ENCODE results near the gene UBAC1. TPM values are rescaled to one million over a fixed set of nuclear protein-coding genes. Genes with fewer than 3 reads are reported as not detected.

UBAC1 gene
- total and polyA plus RNA-seq, 2 experiments from 2014 or later, result 35.2 to 36.4 TPM

DNA sequence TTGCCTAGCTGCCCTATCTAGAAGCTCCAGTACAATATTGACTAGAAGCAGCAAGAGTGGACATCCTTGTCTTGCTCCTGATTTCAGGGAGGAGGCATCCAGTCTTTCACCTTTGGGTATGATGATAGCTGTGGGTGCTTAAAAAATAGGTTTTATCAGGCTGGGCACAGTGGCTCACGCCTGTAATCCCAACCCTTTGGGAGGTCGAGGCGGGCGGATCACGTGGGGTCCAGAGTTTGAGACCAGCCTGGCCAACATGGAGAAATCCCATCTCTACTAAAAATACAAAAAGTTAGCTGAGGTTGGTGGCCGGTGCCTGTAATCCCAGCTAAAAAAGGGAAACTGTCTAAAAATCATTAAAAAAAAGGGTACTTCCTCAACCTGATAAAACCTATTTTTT lies 51.8 kb downstream of the UBAC1 start:
- Histone ChIP-seq H3K4me1 (ENCODE audit: insufficient read depth) (peaks cover 20% of the 10 kb centered on the region), H3K27ac (no peak overlapping the region), H3K9me2 (replicated peaks; ENCODE audit: insufficient read depth) (no peaks in the 10 kb centered on the region), H3K4me3 (no peak overlapping the region), H3K27me3 (no peaks in the 10 kb centered on the region), H3K79me2 (peaks cover 54% of the 10 kb centered on the region), H3K36me3 (replicated peaks; ENCODE audit: insufficient read depth, low read depth) (no peaks in the 10 kb centered on the region), H2AFZ (no peak overlapping the region), H3K9me3 (ENCODE audit: low read depth) (peaks cover 5% of the 10 kb centered on the region), H3K4me2 (peak overlapping the region; percentile 92), H4K20me1 (ENCODE audit: insufficient read depth, poor library complexity, severe bottlenecking) (peaks cover 22% of the 10 kb centered on the region)
- TF ChIP-seq, protein P1, sequence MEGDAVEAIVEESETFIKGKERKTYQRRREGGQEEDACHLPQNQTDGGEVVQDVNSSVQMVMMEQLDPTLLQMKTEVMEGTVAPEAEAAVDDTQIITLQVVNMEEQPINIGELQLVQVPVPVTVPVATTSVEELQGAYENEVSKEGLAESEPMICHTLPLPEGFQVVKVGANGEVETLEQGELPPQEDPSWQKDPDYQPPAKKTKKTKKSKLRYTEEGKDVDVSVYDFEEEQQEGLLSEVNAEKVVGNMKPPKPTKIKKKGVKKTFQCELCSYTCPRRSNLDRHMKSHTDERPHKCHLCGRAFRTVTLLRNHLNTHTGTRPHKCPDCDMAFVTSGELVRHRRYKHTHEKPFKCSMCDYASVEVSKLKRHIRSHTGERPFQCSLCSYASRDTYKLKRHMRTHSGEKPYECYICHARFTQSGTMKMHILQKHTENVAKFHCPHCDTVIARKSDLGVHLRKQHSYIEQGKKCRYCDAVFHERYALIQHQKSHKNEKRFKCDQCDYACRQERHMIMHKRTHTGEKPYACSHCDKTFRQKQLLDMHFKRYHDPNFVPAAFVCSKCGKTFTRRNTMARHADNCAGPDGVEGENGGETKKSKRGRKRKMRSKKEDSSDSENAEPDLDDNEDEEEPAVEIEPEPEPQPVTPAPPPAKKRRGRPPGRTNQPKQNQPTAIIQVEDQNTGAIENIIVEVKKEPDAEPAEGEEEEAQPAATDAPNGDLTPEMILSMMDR (IDR thresholded peaks at IDR 0.05; ENCODE audit: poor library complexity), result no peak
- TF ChIP-seq EZH2phosphoT487 (IDR thresholded peaks at IDR 0.05; ENCODE audit: low read depth, severe bottlenecking, unreplicated experiment) (no peak), EZH2 (IDR thresholded peaks at IDR 0.05; ENCODE audit: borderline replicate concordance) (no peak)
- DNase-seq (ENCODE audit: low spot score), result no peak
- WGBS (ENCODE audit: low lambda C conversion rate, missing lambda C conversion rate), result 97% methylated on average over 6 of the region's 6 CpGs

DNA sequence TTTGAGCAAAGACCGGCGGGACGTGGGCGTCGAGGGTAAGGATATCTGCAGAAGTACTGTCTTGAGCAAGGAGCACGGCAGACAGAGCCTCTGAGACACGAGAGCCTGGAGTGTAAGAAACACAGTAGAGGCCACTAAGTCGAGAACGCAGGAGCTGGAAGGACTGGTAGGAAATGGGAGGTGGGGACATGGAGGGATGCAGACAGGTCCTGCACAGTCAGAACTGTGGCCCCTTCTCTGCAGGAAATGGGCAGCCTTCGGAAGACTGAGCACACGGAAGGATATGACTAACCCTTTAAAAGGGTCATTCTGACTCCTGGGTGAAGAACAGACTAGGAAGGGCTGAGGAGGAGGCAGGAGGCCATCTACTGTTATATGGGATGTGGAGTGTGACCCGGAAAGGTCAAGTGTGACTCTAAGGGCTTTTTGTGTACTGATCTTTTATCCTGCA lies 52.4 kb downstream of the UBAC1 start:
- Histone ChIP-seq H3K27ac (no peak overlapping the region), H4K20me1 (ENCODE audit: insufficient read depth, poor library complexity, severe bottlenecking) (peaks cover 28% of the 10 kb centered on the region), H3K36me3 (replicated peaks; ENCODE audit: insufficient read depth, low read depth) (no peaks in the 10 kb centered on the region), H3K9me2 (replicated peaks; ENCODE audit: insufficient read depth) (no peaks in the 10 kb centered on the region), H3K9me3 (ENCODE audit: low read depth) (peaks cover 3% of the 10 kb centered on the region), H3K4me3 (peak overlapping the region; percentile 87), H3K27me3 (no peaks in the 10 kb centered on the region), H2AFZ (no peak overlapping the region), H3K4me1 (ENCODE audit: insufficient read depth) (peaks cover 20% of the 10 kb centered on the region), H3K79me2 (peaks cover 60% of the 10 kb centered on the region), H3K4me2 (peak overlapping the region; percentile 92)
- TF ChIP-seq EZH2 (IDR thresholded peaks at IDR 0.05; ENCODE audit: borderline replicate concordance) (no peak), EZH2phosphoT487 (IDR thresholded peaks at IDR 0.05; ENCODE audit: low read depth, severe bottlenecking, unreplicated experiment) (no peak)
- TF ChIP-seq, protein P1 (IDR thresholded peaks at IDR 0.05; ENCODE audit: poor library complexity), result no peak
- no peak for DNase-seq (ENCODE audit: low spot score)
- WGBS (ENCODE audit: low lambda C conversion rate, missing lambda C conversion rate), result 91% methylated on average over 12 of the region's 12 CpGs

DNA sequence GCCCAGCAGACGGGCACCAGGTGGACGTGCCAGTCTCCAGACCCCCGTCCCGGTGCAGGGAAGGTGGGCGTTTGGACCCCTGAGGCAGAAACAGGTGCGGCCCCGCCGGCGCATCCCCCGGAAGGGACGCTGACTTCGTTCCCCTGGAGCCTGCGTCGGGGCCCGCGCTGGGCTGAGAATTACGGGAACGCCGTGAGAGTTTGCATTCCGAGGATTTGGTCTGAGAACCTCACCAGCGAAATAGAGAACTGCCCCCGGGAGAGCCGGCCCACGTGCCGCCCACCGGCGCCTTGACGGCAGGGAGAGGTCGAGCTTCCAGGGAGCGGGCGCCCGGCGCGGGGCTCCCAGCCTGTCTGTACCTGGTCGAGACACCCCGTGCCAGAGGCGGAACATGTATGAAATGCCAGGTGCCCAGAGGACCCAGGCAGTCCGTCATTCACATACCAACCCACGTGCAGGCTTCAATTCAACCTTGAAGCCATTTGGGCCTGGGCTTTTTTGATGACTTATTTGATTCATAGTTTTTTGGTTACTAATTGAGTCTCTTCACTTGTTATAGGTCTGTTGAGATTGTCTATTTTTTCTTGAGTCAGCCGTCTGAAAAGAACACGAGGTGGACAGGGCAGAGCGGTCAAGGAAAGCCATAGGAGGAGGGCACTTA lies 53.0 kb downstream of the UBAC1 start:
- peak overlapping the region; percentile 80 for H3K27ac ChIP-seq
- TF ChIP-seq, protein P1 (IDR thresholded peaks at IDR 0.05; ENCODE audit: poor library complexity), result no peak
- TF ChIP-seq EZH2phosphoT487 (IDR thresholded peaks at IDR 0.05; ENCODE audit: low read depth, severe bottlenecking, unreplicated experiment) (no peak), EZH2 (IDR thresholded peaks at IDR 0.05; ENCODE audit: borderline replicate concordance) (no peak)
- H3K36me3 ChIP-seq (replicated peaks; ENCODE audit: insufficient read depth, low read depth), result no peaks in the 10 kb centered on the region
- H3K4me3 ChIP-seq, result peak overlapping the region; percentile 87
- peak overlapping the region; percentile 92 for H3K4me2 ChIP-seq
- no peak for DNase-seq (ENCODE audit: low spot score)
- H3K79me2 ChIP-seq, result peaks cover 65% of the 10 kb centered on the region
- H3K9me3 ChIP-seq (ENCODE audit: low read depth), result no peaks in the 10 kb centered on the region
- no peaks in the 10 kb centered on the region for H3K9me2 ChIP-seq (replicated peaks; ENCODE audit: insufficient read depth)
- peaks cover 33% of the 10 kb centered on the region for H4K20me1 ChIP-seq (ENCODE audit: insufficient read depth, poor library complexity, severe bottlenecking)
- peaks cover 25% of the 10 kb centered on the region for H3K4me1 ChIP-seq (ENCODE audit: insufficient read depth)
- peak overlapping the region; percentile 82 for H2AFZ ChIP-seq
- WGBS (ENCODE audit: low lambda C conversion rate, missing lambda C conversion rate), result 35% methylated on average over 33 of the region's 42 CpGs
- no peaks in the 10 kb centered on the region for H3K27me3 ChIP-seq

Measured in hepatocyte (in vitro differentiated cells).